Mucosa of rectum (tissue), 2 donors: ENCODE measurements around the gene SHMT2.

Experiments used
- H3K27ac ChIP-seq, 2 donors: one replicate each; pipeline ENCODE4 v1.7.0; 2013; ENCODE audit warnings: inconsistent platforms in 2 of 2, low read depth in 2 of 2, low read length in 2 of 2
- H3K27me3 ChIP-seq, 2 donors: one replicate each; pipeline ENCODE4 v1.7.0; 2013; ENCODE audit warnings: low read length in 2 of 2; ENCODE audit not compliant: control insufficient read depth in 2 of 2, insufficient read depth in 2 of 2
- H3K36me3 ChIP-seq, 2 donors: one replicate each; pipeline ENCODE4 v1.7.0; 2013; ENCODE audit warnings: low read length in 2 of 2; ENCODE audit not compliant: control insufficient read depth in 2 of 2, insufficient read depth in 2 of 2
- H3K4me1 ChIP-seq, 2 donors: one replicate each; pipeline ENCODE4 v1.7.0; 2013; ENCODE audit warnings: low read length in 2 of 2, mild to moderate bottlenecking in 1 of 2; ENCODE audit not compliant: control insufficient read depth in 2 of 2, insufficient read depth in 2 of 2
- H3K4me3 ChIP-seq, 2 donors: one replicate each; pipeline ENCODE4 v1.7.0; 2013; ENCODE audit warnings: low read length in 2 of 2
- H3K9ac ChIP-seq, 2 donors: one replicate each; pipeline ENCODE4 v1.7.0; 2013; ENCODE audit warnings: low read length in 2 of 2, low read depth in 1 of 2, mild to moderate bottlenecking in 1 of 2
- H3K9me3 ChIP-seq, 2 donors: one replicate each; pipeline ENCODE4 v1.7.0; 2013; ENCODE audit warnings: low read length in 2 of 2; ENCODE audit not compliant: control insufficient read depth in 2 of 2
- donor health status: healthy.
- donor health status: Normal muscosa, but diverticular disease.

The SHMT2 gene

GRCh38 chr12:57229634-57230380 lies at the start of gene SHMT2:
Gene SHMT2 (plus strand): TSS chr12:57229711. CDS start chr12:57229779, 68 bp downstream.
- H3K36me3 ChIP-seq = peaks cover 25 to 27% of the 10 kb centered on the region in 2 donors
- H3K4me3 ChIP-seq = peak within 1 kb of the TSS; percentile 72 to 95
- peaks cover 19 to 20% of the 10 kb centered on the region in 2 donors for H3K27me3 ChIP-seq
- peak within 1 kb of the TSS; percentile 63 to 85 for H3K9ac ChIP-seq
- peak within 1 kb of the TSS; percentile 18 to 77 for H3K27ac ChIP-seq
- H3K9me3 ChIP-seq = no peaks in the 10 kb centered on the region
- peaks cover 21 to 23% of the 10 kb centered on the region in 2 donors for H3K4me1 ChIP-seq

DNA sequence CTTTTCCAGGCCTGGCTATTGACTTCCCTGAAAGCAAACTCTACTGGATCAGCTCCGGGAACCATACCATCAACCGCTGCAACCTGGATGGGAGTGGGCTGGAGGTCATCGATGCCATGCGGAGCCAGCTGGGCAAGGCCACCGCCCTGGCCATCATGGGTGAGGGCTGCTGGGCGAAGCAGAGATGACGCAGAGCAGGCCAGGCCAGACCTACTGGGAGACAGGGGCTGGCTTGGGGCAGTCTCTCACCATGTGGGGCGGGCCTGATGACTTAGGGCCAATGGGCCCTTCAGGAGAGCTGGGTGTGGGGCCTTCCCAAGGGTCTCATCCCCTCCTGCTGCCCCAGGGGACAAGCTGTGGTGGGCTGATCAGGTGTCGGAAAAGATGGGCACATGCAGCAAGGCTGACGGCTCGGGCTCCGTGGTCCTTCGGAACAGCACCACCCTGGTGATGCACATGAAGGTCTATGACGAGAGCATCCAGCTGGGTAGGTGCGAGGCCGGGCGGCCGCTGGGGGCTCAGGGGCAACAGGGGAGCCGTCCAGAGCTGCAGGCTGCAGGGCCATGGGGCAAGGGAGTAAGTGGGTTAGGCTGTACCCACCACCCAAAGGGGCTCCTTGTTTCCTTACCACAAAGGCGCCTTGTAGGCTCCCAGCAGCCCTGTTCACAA lies 49.1 kb upstream of the SHMT2 start:
- no peak overlapping the region for H3K4me3 ChIP-seq
- no peaks in the 10 kb centered on the region for H3K9me3 ChIP-seq
- no peak overlapping the region for H3K27ac ChIP-seq
- H3K36me3 ChIP-seq = peaks cover 72 to 75% of the 10 kb centered on the region in 2 donors
- H3K9ac ChIP-seq = no peak overlapping the region
- H3K4me1 ChIP-seq = no peaks in the 10 kb centered on the region
- no peaks in the 10 kb centered on the region for H3K27me3 ChIP-seq

- H3K9ac ChIP-seq = no peak overlapping the region
- H3K4me3 ChIP-seq = no peak overlapping the region
- no peak overlapping the region for H3K27ac ChIP-seq
- no peaks in the 10 kb centered on the region for H3K27me3 ChIP-seq
- no peaks in the 10 kb centered on the region for H3K4me1 ChIP-seq
- H3K36me3 ChIP-seq = peaks cover 78 to 79% of the 10 kb centered on the region in 2 donors
- no peaks in the 10 kb centered on the region for H3K9me3 ChIP-seq
Measured at GRCh38 chr12:57181072-57181471, 48.4 kb upstream of the SHMT2 start.

GRCh38 chr12:57181561-57182155 lies 47.9 kb upstream of the SHMT2 start:
- Histone ChIP-seq H3K27me3 (no peaks in the 10 kb centered on the region), H3K4me1 (no peaks in the 10 kb centered on the region), H3K9me3 (no peaks in the 10 kb centered on the region), H3K9ac (no peak overlapping the region), H3K36me3 (peaks cover 75 to 79% of the 10 kb centered on the region in 2 donors), H3K27ac (no peak overlapping the region), H3K4me3 (no peak overlapping the region)

- H3K9ac ChIP-seq = no peak overlapping the region
- H3K36me3 ChIP-seq = peaks cover 76 to 81% of the 10 kb centered on the region in 2 donors
- H3K9me3 ChIP-seq = no peaks in the 10 kb centered on the region
- no peaks in the 10 kb centered on the region for H3K27me3 ChIP-seq
- no peak overlapping the region for H3K4me3 ChIP-seq
- H3K27ac ChIP-seq = no peak overlapping the region
- no peaks in the 10 kb centered on the region for H3K4me1 ChIP-seq
Measured at GRCh38 chr12:57182918-57183575, 46.5 kb upstream of the SHMT2 start.

- Histone ChIP-seq H3K4me1 (no peaks in the 10 kb centered on the region), H3K27me3 (no peaks in the 10 kb centered on the region), H3K9ac (no peak overlapping the region), H3K4me3 (no peak overlapping the region), H3K36me3 (peaks cover 72 to 79% of the 10 kb centered on the region in 2 donors), H3K27ac (no peak overlapping the region), H3K9me3 (no peaks in the 10 kb centered on the region)
Measured at GRCh38 chr12:57183939-57184725, 45.4 kb upstream of the SHMT2 start.

- Histone ChIP-seq H3K4me3 (no peak overlapping the region), H3K4me1 (no peaks in the 10 kb centered on the region), H3K9me3 (no peaks in the 10 kb centered on the region), H3K36me3 (peaks cover 70 to 78% of the 10 kb centered on the region in 2 donors), H3K27me3 (no peaks in the 10 kb centered on the region), H3K27ac (no peak overlapping the region), H3K9ac (no peak overlapping the region)
Measured at GRCh38 chr12:57185403-57185802, 44.1 kb upstream of the SHMT2 start.

DNA sequence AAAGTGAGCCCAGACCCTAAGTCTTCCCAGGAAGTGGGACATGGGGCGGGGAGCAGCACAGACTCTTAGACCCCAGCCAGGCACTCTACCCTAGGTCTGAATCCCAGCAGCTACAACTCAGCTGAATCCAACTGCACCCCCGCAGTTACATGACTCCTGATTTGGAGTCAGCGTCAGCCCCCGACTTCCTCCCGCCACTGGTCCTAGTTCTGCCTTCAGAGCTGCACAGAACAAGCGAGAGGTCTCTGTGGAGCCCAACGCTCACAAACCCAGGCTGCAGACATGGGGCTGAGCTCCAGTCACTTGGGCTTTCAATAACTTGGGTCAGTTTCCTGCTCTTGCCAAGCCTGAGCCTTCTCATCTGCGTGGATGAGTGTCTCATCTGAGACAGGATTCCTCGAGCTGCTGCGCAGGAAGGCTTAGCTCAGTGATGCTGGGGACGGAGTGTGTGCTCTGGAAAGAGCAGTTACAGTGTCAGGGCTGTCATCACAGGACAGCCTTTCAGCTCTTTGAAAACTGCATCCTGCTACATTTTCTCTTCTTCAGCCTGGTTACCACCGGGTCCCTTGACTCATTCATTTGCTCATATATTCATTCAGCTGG lies 43.5 kb upstream of the SHMT2 start:
- Histone ChIP-seq H3K9me3 (no peaks in the 10 kb centered on the region), H3K4me1 (no peaks in the 10 kb centered on the region), H3K36me3 (peaks cover 70 to 78% of the 10 kb centered on the region in 2 donors), H3K9ac (no peak overlapping the region), H3K27me3 (no peaks in the 10 kb centered on the region), H3K27ac (no peak overlapping the region), H3K4me3 (no peak overlapping the region)
